Activated T-helper 1 cell treated with anti-CD3 and anti-CD28 coated beads, Interleukin-12 subunit alpha, Interleukin-12 subunit beta, Interleukin-2, Interleukin-4 antibody, amounts not matched to agents 30 ng/mL and 10 ng/mL and 1 ng/mL, durations not matched to agents 14 hours and 24 hours and 36 hours (primary cell): ENCODE data around the gene CBFA2T2. TPM values are rescaled to one million over a fixed set of nuclear protein-coding genes. Genes with fewer than 3 reads are reported as not detected.
A peak's percentile ranks its signal among the peaks of the same experiment; 100 is the strongest.

Experiments used
- DNase-seq: peaks from one replicate; pipeline ENCODE4 v3.0.0; 2021; ENCODE audit warnings: low spot score
- H3K27ac Mint-ChIP-seq: one replicate; pipeline ENCODE4 v1.8.0; 2021; ENCODE audit warnings: mild to moderate bottlenecking, mixed read lengths
- H3K27me3 Mint-ChIP-seq: one replicate; pipeline ENCODE4 v1.8.0; 2022; ENCODE audit warnings: mild to moderate bottlenecking, moderate library complexity, mixed read lengths; ENCODE audit not compliant: insufficient read depth
- H3K36me3 Mint-ChIP-seq: one replicate; pipeline ENCODE4 v1.8.0; 2021; ENCODE audit warnings: low read depth, mixed read lengths
- H3K4me1 Mint-ChIP-seq: one replicate; pipeline ENCODE4 v1.8.0; 2021; ENCODE audit warnings: low read depth, mixed read lengths
- H3K4me3 Mint-ChIP-seq: one replicate; pipeline ENCODE4 v1.8.0; 2021; ENCODE audit warnings: mild to moderate bottlenecking, moderate library complexity, mixed read lengths
- H3K9me3 Mint-ChIP-seq: one replicate; pipeline ENCODE4 v1.8.0; 2021; ENCODE audit warnings: mixed read lengths
- intact Hi-C: fragments of 100-400 bp; cut with micrococcal nuclease; formaldehyde crosslinking; loops from one replicate; pipeline ENCODE4 v1.15.1; 2024
- total RNA-seq: library from RNA; stranded (reverse); gene quantifications from 2 replicates; pipeline ENCODE4 v1.2.3, GENCODE V29; 2022

Gene CBFA2T2
- total RNA-seq, 1 donor from 2014 or later, result 12.0 TPM

DNA sequence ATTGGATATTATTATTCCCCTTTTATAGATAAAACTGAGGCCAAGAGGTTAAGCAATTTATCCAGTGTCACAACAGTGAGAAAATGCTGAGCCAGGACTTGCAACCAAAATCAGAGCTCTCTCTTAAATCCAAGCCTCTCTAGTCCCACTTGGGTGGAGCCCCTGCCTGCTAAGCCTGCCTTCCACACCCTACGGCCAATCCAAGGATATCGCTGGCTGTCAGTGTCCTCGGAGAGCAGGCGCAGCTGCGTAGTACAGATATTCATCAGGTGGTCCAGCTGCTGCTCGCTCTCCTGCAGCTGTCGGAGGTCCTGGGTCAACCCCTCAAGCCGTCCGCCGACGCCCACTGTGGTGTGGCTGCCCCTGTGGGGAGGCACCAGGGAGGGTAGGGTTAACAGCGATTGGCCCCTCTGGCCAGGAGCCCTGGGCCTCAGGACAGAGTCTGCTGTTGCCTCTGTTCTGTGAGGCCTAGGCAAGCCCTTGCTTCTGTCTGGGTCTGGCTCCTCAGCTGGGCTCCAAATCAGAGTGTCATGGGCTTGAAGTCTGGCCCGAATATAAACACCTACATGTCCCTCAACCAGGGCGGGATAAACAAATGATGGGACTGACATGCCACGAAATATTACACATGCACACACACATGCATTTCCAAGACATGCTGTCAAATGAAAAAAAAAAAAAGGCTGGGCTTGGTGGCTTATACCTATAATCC is 188.3 kb downstream of the CBFA2T2 start:
- H3K4me1 Mint-ChIP-seq, result peaks cover 66% of the 10 kb centered on the region
- no peaks in the 10 kb centered on the region for H3K27me3 Mint-ChIP-seq
- H3K4me3 Mint-ChIP-seq, result no peak overlapping the region
- H3K27ac Mint-ChIP-seq, result peak overlapping the region; percentile 29
- intact Hi-C loops, result no loop called here
- DNase-seq, result no peak
- H3K36me3 Mint-ChIP-seq, result peaks cover 29% of the 10 kb centered on the region
- H3K9me3 Mint-ChIP-seq, result no peaks in the 10 kb centered on the region

DNA sequence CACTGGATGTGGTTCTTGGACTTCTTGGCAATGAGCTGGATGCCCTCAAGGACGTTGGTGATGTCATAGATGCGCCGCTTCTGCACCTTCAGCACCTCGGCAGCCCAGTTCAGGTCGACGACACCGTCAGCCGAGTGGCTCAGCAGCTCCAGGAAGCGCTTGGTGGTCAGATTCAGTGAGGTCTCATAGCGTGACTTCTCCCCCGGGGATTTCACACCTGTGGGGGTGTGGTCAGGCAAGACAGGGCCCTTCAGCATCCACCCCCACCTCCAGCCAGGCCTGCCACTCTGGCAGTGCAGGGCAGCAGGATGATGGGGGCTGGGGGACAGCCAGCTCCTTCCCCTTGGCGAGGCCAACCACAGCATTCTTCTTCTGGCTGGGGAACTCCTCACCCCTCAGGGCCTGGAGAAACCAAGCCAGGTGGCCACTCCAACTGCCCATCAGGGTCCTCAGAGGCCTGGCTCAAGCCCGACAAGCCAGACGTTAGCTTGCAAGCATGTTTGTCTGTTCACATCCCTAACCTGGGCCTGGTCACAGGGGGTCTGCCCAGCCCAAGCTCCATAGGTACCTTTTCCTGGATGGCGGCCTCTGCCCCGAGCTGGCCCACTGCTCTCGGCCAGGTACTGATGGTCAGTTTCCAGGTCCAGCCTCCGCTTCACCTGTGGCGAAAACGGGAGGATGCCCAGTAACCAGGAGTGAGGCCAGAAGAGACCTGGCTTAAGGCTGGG is 190.0 kb downstream of the CBFA2T2 start:
- H3K4me1 Mint-ChIP-seq, result peaks cover 67% of the 10 kb centered on the region
- intact Hi-C loops, result no loop called here
- peak overlapping the region; percentile 51 for H3K4me3 Mint-ChIP-seq
- DNase-seq, result peak; percentile 63
- H3K27me3 Mint-ChIP-seq, result no peaks in the 10 kb centered on the region
- H3K36me3 Mint-ChIP-seq, result peaks cover 31% of the 10 kb centered on the region
- H3K27ac Mint-ChIP-seq, result peak overlapping the region; percentile 89
- H3K9me3 Mint-ChIP-seq, result no peaks in the 10 kb centered on the region

DNA sequence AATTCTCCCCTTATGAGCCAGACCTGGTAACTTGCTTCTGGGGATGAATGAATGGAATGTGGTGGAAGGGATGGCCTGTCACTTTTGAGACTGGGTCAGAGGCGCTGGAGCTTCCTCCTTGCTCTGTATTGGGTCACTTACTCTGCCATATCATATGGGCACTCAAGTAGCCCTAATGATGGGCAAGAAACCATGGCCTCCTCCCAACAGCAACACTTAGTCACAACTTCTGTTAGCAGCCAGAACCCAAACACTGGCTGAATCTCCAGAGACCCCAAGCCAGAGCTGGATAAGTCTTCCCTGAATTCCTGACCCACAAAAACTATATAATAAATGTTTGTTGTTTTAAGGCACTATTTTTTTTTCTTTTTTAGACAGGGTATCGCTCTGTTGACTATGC is 190.8 kb downstream of the CBFA2T2 start:
- H3K4me1 Mint-ChIP-seq, result peaks cover 66% of the 10 kb centered on the region
- no peaks in the 10 kb centered on the region for H3K27me3 Mint-ChIP-seq
- peak overlapping the region; percentile 66 for H3K4me3 Mint-ChIP-seq
- no peak for DNase-seq
- H3K36me3 Mint-ChIP-seq, result peaks cover 27% of the 10 kb centered on the region
- no peaks in the 10 kb centered on the region for H3K9me3 Mint-ChIP-seq
- peak overlapping the region; percentile 76 for H3K27ac Mint-ChIP-seq
- intact Hi-C loops, result no loop called here

DNA sequence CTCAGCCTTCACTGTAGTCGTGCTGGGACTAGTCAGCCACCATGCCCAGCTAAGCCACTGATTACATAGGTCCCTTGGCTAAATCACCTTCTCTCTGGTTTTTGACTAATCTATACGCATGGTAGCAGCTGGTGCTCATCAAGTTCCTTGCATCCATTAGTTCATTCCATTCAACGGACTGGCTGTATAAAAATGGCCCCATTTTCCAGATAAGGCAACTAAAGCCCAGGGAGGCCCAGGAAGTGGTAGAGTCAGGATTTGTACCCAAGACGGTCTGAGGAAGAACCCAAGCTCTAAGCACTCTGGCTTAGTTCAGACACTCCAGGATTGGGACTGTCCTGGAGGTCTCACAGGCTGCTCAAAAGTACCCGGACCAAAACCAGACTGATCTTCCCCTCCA is 191.4 kb downstream of the CBFA2T2 start:
- H3K4me1 Mint-ChIP-seq, result peaks cover 66% of the 10 kb centered on the region
- no peaks in the 10 kb centered on the region for H3K9me3 Mint-ChIP-seq
- intact Hi-C loops, result no loop called here
- no peak for DNase-seq
- H3K27me3 Mint-ChIP-seq, result no peaks in the 10 kb centered on the region
- H3K27ac Mint-ChIP-seq, result peak overlapping the region; percentile 76
- H3K36me3 Mint-ChIP-seq, result peaks cover 27% of the 10 kb centered on the region
- peak overlapping the region; percentile 9 for H3K4me3 Mint-ChIP-seq

DNA sequence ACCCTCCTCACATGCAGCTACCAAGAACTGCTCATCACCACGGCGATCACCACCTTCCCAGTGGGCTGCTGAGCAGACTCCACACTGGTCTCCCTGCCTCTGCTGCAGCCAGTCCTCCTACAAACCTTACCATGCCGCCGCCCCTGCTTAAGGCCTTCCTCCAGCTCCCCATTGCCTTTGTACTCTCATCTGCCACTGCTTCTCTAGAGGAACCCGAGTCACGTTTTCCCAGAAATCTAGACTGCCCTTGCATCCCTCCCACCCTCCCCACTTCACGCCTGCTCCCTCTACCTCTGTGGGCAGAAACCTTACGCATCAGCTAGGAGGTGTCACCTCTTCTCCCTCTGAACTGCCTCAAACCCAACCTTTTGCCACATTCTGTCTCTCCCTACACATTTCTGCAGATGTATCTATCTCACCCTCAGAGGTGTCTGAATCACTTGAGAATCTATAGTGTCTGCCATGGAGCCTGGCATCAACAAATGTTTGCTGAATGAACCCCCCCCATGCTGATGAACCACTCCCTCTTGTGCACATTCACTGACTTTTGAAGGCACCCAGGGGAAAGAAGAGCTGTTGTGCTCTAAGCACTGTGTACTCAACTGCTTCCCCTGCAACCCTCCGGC is 191.9 kb downstream of the CBFA2T2 start:
- H3K27ac Mint-ChIP-seq, result peak overlapping the region; percentile 76
- intact Hi-C loops, result no loop called here
- H3K4me3 Mint-ChIP-seq, result peak overlapping the region; percentile 32
- H3K9me3 Mint-ChIP-seq, result no peaks in the 10 kb centered on the region
- H3K36me3 Mint-ChIP-seq, result peaks cover 27% of the 10 kb centered on the region
- DNase-seq, result no peak
- H3K27me3 Mint-ChIP-seq, result no peaks in the 10 kb centered on the region
- H3K4me1 Mint-ChIP-seq, result peaks cover 71% of the 10 kb centered on the region

DNA sequence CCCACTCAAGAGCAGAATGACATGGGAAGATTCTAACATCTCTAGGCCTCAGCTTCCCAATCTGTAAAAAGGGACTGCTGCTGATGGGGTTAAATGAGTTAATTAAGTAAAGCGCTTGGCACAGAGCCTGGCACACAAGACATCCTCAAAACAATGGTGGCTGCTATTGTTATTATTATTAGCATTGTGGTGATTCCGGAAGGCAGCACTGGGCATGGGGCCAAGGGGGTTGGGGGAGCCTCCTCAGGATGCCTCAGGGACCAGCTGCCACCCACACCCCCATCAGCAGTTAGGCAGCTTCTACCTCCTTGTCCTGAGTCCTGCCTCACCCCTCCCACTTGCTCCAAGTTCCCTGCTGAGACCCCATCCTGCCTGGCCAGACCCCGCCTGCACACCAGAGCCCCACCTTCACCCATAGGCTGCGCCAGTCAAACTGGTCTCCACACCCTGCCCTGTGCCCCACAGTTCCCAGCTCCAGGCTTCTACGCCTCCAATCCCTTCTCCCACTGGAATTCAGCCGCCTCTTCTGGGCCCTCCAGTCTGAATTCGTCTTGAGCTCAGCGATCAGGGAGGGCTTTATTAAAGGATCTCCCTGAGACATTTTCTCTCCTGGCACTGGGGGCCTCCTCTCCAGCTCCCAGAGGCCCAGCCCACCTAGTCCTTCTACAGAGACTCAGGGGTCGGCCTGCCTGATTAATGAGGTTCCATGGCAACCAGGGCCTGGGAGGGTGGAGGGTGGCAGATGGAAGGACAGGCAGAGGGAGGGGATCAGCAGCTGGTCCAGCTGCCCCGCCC is 194.8 kb downstream of the CBFA2T2 start:
- peaks cover 11% of the 10 kb centered on the region for H3K36me3 Mint-ChIP-seq
- H3K27me3 Mint-ChIP-seq, result no peaks in the 10 kb centered on the region
- H3K4me1 Mint-ChIP-seq, result peaks cover 76% of the 10 kb centered on the region
- H3K4me3 Mint-ChIP-seq, result peak overlapping the region; percentile 92
- intact Hi-C loops, result loop anchor here (1.0 to 5.0 kb wide), 4 partner anchors 10 to 308 kb away; partner anchors contain the start of genes CHMP4B, NECAB3, RALY and SNTA1
- peak overlapping the region; percentile 89 for H3K27ac Mint-ChIP-seq
- no peaks in the 10 kb centered on the region for H3K9me3 Mint-ChIP-seq
- no peak for DNase-seq

DNA sequence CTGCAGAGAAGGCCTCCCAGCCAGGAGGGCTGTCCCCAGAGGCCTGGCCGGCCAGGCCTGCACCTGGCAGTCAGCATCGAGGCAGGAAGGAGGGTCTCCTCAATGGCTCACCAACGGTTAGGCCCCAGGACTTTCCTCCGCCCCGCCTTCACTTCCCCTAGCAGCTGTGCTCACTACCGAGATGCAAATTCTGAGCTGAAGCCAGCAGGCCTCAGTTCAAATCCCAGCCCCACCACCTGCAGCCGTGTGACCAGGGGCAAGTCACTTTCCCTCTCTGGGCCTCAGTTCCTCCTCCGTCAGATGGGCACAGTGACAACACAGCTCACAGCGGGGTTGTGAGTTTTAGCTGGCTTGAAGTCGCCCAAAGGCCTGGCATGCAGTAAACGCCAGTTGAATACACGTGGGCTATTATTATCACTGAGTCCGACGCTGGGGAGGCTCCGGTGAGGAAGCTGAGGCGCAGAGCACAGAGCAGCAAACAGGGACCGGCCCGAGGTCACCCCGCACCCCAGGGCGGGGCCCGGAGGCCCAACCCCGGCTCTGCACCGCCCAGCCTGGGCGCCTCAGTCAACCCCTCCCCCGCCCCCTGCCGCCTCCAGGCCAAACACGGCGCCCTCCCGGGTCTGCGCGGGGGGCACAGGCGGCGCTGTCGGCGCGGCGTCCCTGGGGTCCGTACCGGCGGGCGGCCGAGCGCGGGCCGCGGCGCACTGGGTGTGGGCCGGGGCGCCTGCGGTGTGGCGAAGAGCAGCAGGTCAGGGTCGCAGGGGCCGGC is 195.6 kb downstream of the CBFA2T2 start:
- H3K27ac Mint-ChIP-seq, result peak overlapping the region; percentile 89
- H3K36me3 Mint-ChIP-seq, result peaks cover 10% of the 10 kb centered on the region
- no peaks in the 10 kb centered on the region for H3K27me3 Mint-ChIP-seq
- no peaks in the 10 kb centered on the region for H3K9me3 Mint-ChIP-seq
- peak; percentile 60 for DNase-seq
- peaks cover 75% of the 10 kb centered on the region for H3K4me1 Mint-ChIP-seq
- intact Hi-C loops, result loop anchor here (1.0 to 5.0 kb wide), 9 partner anchors 11 to 425 kb away; partner anchors contain the start of genes ACTL10, CHMP4B, NECAB3 and PXMP4
- H3K4me3 Mint-ChIP-seq, result peak overlapping the region; percentile 92

DNA sequence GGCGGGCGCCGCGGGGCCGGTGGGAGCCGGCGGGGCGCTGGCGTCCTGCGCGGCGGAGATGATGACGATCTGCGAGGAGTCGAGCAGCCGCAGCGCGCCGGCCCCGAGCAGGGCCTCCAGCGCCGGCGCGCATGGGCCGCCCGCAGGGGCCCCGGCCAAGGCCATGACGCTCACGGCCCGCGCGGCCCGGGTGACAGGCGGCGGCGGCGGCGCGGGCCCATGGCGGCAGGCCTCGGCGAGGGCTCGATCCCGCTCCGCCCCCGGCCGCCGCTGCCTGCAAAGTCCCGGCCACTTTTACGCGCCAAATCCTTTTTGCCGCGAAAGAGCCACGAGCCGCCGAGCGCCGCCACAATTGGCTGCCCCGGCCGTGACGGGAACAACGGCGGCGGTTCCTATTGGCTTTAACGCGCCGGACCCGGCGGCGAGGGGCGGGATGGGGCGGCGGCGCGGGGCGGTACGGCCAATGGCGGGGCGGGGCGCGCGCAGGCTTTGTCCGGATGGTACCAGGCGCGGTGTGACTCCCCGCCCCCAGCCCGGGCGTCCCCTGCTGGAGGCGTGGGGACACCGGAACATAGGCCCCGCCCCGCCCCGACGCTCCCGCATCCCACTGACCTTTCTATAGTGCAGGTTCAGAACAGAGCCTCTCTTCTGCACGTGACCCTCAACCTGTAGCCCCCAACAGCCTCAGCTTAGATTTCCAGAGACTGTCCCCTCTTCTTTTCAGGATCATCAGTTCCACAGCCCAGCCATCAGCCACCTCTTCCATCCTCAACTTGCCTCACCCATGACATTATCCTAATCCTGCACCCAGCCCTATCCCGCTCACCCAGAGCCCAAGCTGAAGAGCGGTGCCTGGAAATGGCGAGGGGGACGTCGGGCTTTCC is 196.4 kb downstream of the CBFA2T2 start, which contains the start of gene E2F1:
TSS of gene E2F1 (minus strand) at position 286 of the 884 bp plus-strand sequence. CDS start at position 165, 121 bp downstream.
- Mint-ChIP-seq H3K27ac (peak within 1 kb of the TSS; percentile 89), H3K27me3 (no peaks in the 10 kb centered on the region), H3K9me3 (no peaks in the 10 kb centered on the region), H3K4me1 (peaks cover 71% of the 10 kb centered on the region), H3K36me3 (peaks cover 8% of the 10 kb centered on the region), H3K4me3 (peak within 1 kb of the TSS; percentile 92)
- peak; percentile 97 for DNase-seq
- intact Hi-C loops, result loop anchor here (1.0 to 5.0 kb wide), 7 partner anchors 20 to 424 kb away; partner anchors contain the start of genes ACTL10, CHMP4B, PXMP4 and RALY

DNA sequence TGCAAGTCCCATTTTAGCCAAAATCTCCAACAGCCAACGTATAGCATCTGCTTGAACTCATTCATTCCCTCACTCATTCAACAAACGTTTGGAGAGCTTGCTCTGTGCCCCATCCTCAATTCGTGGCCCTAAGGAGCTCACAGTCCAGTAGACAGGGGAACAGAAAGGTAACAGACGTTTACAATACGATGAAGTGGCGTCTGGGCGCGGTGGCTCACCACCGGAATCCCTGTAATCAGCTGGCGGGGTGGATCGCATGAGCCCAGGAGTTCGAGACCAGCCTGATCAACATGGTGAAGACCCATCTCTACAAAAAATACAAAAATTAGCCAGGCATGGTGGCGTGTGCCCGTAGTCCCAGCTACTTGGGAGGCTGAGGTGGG is 197.1 kb downstream of the CBFA2T2 start:
- Mint-ChIP-seq H3K36me3 (peaks cover 4% of the 10 kb centered on the region), H3K9me3 (no peaks in the 10 kb centered on the region)
- intact Hi-C loops, result loop anchor here (1.0 to 5.0 kb wide), 7 partner anchors 21 to 423 kb away; partner anchors contain the start of genes ACTL10, CHMP4B, PXMP4 and RALY

DNA sequence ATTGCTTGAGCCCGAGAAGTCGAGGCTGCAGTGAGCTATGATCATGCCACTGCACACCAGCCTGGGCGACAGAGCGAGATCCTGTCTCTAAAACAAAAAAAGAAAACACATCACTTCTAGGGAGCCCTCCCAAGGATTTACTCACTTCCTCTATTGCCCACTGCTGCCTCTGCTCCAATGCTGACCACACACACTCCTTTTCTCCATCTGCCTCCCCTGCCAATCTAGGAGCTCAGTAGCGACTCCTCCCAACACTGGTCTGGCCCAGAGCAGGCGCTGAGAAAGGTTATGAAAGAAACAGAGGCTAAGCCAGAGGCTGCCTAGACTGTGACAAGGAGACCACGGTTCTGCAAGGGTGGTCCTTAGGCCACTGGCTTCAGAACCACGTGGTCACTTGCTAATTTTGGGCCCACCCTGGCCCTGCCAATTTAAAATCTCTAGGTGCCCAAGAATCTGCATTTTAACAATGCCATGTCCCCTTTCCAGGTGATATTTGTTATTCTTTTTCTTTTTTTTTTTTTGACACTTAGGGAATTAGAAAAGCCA is 197.5 kb downstream of the CBFA2T2 start:
- intact Hi-C loops, result loop anchor here (5.0 kb wide), 2 partner anchors 125 to 305 kb away; partner anchors contain the start of genes CHMP4B and RALY
- H3K4me3 Mint-ChIP-seq, result peak overlapping the region; percentile 78
- no peaks in the 10 kb centered on the region for H3K27me3 Mint-ChIP-seq
- no peaks in the 10 kb centered on the region for H3K9me3 Mint-ChIP-seq
- H3K27ac Mint-ChIP-seq, result peak overlapping the region; percentile 82
- H3K4me1 Mint-ChIP-seq, result peaks cover 64% of the 10 kb centered on the region
- no peak for DNase-seq
- H3K36me3 Mint-ChIP-seq, result peaks cover 4% of the 10 kb centered on the region

More for the DNA sequence above, 197.1 kb downstream of the CBFA2T2 start:
- Mint-ChIP-seq H3K27ac (peak overlapping the region; percentile 82), H3K4me3 (peak overlapping the region; percentile 78), H3K27me3 (no peaks in the 10 kb centered on the region), H3K4me1 (peaks cover 69% of the 10 kb centered on the region)
- no peak for DNase-seq
